GM13977 (cell line): ENCODE data around the gene RGPD8.
A peak's percentile ranks its signal among the peaks of the same experiment; 100 is the strongest.
"Not testable (repeated sequence)": the region's sequence is repeated elsewhere in the genome, so short reads cannot be mapped to it uniquely, and the experiment has no call there.

ENCODE experiments used
- DNase-seq: peaks from one replicate; pipeline ENCODE4 v3.0.0; 2012; ENCODE audit warnings: low spot score
- in situ Hi-C: fragments of 300-500 bp; cut with MboI; formaldehyde crosslinking; loops from one replicate; pipeline ENCODE4 v1.12.0; 2022; ENCODE audit warnings: low sequenced_read_pairs, low pct_unique_long_range_greater_than_20kb, mixed read lengths, inconsistent platforms; ENCODE audit not compliant: unreplicated experiment
- TF ChIP-seq, protein P1 (sequence below): IDR thresholded peaks from 2 replicates; pipeline ENCODE4 v1.5.1; 2012; ENCODE audit warnings: mild to moderate bottlenecking, control low read depth; ENCODE audit not compliant: insufficient read depth; ENCODE audit errors: extremely low read depth, missing control alignments

RGPD8 gene

GRCh38 chr2:112433932-112434730 lies 686 bp upstream of the RGPD8 start:
- TF ChIP-seq, protein P1, sequence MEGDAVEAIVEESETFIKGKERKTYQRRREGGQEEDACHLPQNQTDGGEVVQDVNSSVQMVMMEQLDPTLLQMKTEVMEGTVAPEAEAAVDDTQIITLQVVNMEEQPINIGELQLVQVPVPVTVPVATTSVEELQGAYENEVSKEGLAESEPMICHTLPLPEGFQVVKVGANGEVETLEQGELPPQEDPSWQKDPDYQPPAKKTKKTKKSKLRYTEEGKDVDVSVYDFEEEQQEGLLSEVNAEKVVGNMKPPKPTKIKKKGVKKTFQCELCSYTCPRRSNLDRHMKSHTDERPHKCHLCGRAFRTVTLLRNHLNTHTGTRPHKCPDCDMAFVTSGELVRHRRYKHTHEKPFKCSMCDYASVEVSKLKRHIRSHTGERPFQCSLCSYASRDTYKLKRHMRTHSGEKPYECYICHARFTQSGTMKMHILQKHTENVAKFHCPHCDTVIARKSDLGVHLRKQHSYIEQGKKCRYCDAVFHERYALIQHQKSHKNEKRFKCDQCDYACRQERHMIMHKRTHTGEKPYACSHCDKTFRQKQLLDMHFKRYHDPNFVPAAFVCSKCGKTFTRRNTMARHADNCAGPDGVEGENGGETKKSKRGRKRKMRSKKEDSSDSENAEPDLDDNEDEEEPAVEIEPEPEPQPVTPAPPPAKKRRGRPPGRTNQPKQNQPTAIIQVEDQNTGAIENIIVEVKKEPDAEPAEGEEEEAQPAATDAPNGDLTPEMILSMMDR: no peak
- in situ Hi-C loops: no loop called here
- no peak for DNase-seq

- DNase-seq, in situ Hi-C loops: not testable (repeated sequence)
Observed at GRCh38 chr2:112432735-112433479, 538 bp downstream of the RGPD8 start.

DNA sequence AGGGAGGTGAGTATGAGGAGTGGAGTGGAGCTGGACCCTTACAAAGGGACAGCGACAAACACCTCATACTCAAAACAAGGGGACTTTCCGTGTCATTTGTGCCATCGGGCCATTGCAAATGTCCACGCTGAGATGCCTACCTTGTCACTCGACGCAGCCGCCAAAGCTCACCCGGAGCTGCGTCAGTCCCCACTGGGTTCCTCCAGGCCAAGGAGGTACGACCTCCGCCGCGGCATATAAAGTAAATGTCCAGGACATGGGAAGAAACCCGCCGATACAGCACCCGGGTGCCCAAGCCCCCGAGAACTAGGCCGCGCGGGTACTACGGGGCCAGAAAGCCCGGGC lies 1.1 kb downstream of the RGPD8 start:
- in situ Hi-C loops, DNase-seq: not testable (repeated sequence)

GRCh38 chr2:112431587-112432295 lies 1.7 kb downstream of the RGPD8 start:
- DNase-seq, in situ Hi-C loops: not testable (repeated sequence)

DNA sequence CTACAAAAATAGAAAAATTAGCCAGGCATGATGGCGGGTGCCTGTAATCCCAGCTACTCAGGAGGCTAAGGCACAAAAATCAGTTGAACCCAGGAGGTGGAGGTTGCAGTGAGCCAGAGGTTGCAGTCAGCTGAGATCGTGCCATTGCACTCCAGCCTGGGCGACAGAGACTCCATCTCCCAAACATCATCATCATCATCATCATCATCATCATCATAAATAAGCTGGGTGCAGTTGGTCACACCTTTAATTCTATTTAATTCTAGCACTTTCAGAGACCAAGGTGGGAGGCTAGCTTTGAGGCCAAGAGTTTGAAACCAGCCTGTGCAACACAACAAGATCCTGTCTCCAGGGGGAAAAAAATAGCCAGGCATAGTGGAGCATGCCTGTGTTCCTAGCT lies 8.9 kb downstream of the RGPD8 start:
- DNase-seq, in situ Hi-C loops: not testable (repeated sequence)

DNA sequence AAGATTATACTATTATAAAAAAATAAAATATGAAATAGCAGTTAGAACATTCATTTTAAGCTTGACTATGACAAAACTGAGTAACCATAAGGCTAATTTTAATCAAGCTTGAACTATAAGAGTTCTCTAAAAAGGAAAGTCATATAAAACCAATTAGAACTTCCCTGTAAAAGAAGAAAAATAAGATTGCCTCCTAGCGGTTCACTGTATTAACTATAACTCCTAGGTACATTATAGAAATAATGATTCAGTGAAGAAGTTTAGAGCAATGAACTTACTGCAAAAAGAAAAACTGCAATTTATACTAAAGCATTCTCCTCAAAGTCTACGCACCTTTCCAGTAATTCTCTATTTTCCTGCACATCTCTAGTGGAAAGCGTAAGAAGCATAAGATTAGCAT lies 16.6 kb downstream of the RGPD8 start:
- DNase-seq, in situ Hi-C loops: not testable (repeated sequence)
- TF ChIP-seq, protein P1: peak; percentile 4

- in situ Hi-C loops, DNase-seq: not testable (repeated sequence)
Observed at GRCh38 chr2:112360055-112360454, 73.4 kb downstream of the RGPD8 start.

GRCh38 chr2:112354335-112354734 lies 79.1 kb downstream of the RGPD8 start:
- DNase-seq, in situ Hi-C loops: not testable (repeated sequence)

GRCh38 chr2:112352809-112353603 lies 80.4 kb downstream of the RGPD8 start:
- DNase-seq, in situ Hi-C loops: not testable (repeated sequence)

- in situ Hi-C loops: not testable (repeated sequence)
Observed at GRCh38 chr2:112352292-112352691, 81.2 kb downstream of the RGPD8 start.

More at GRCh38 chr2:112352292-112352691, 81.2 kb downstream of the RGPD8 start:
- DNase-seq: not testable (repeated sequence)
